H1 (cell line): ENCODE data around the gene PDE2A. TPM values are rescaled to one million over a fixed set of nuclear protein-coding genes. Genes with fewer than 3 reads are reported as not detected.

Experiments
- CBX5 ChIP-seq: fragments of 300-800, 300-1000 bp; sonication (generic); IDR thresholded peaks from 2 replicates; pipeline ENCODE4 v1.7.1; 2016; ENCODE audit warnings: antibody characterized with exemption, low read length, low read depth
- CBX8 ChIP-seq: fragments of 300-800, 300-1000 bp; sonication (generic); IDR thresholded peaks from 2 replicates; pipeline ENCODE4 v1.7.1; 2016; ENCODE audit warnings: low read depth, low read length, borderline replicate concordance
- CHD7 ChIP-seq: fragments of 300-600 bp; sonication (generic); IDR thresholded peaks from 2 replicates; pipeline ENCODE4 v1.7.1; 2012; ENCODE audit warnings: low read length, moderate library complexity, mild to moderate bottlenecking, inconsistent platforms; ENCODE audit not compliant: insufficient replicate concordance
- CTBP2 ChIP-seq: IDR thresholded peaks from 2 replicates; pipeline ENCODE4 v1.7.0; 2011; ENCODE audit warnings: borderline replicate concordance, mild to moderate bottlenecking, moderate library complexity, mixed read lengths, low read length; ENCODE audit not compliant: insufficient read depth, insufficient read length
- EP300 ChIP-seq, 2 experiments: IDR thresholded peaks; 1 replicate in 1 of 2; 2 replicates in 1 of 2; pipeline ENCODE4 v1.6.1; 2011 to 2012; ENCODE audit warnings: low read depth in 2 of 2, low read length in 2 of 2, mild to moderate bottlenecking in 2 of 2, borderline replicate concordance in 1 of 2, inconsistent platforms in 1 of 2, moderate library complexity in 1 of 2
- POLR2AphosphoS5 ChIP-seq: IDR thresholded peaks from 2 replicates; pipeline ENCODE4 v1.6.1; 2011; ENCODE audit warnings: low read depth, low read length
- SIRT6 ChIP-seq: IDR thresholded peaks from one replicate; pipeline ENCODE4 v1.7.1; 2012; ENCODE audit warnings: low read length, inconsistent platforms
- TEAD4 ChIP-seq: IDR thresholded peaks from 2 replicates; pipeline ENCODE4 v1.6.1; 2012; ENCODE audit warnings: low read depth, low read length, inconsistent platforms, mixed read lengths
- polyA plus RNA-seq, 7 experiments: library from polyadenylated mRNA; depleted of rRNA in 3 of 7; stranded (reverse) in 5 of 7; unstranded in 2 of 7; fragments of >200 nt in 5 of 7; fragments of 200-250 nt in 2 of 7; gene quantifications; 1 replicate in 5 of 7; 2 replicates in 1 of 7; 4 replicates in 1 of 7; pipeline versions ENCODE4 v1.2.1 to v1.2.3, GENCODE V29; 2011 to 2013; ENCODE audit warnings: missing spikeins in 2 of 7, mixed read lengths in 2 of 7
- total RNA-seq: library from RNA; stranded (reverse); fragmentation: NEBNext Ultra II Directional; extraction: Animal tissue kit (Norgen Biotek cat#: 25700); gene quantifications from 2 replicates; pipeline ENCODE4 v1.2.1, GENCODE V29; 2021

The PDE2A gene
- total and polyA plus RNA-seq, 2 of the 8 experiments (the other 6 are each of a cell fraction or from before 2014, with no cell fraction given): 3.4 to 7.1 TPM

- TF ChIP-seq CHD7 (no peak), SIRT6 (no peak), CTBP2 (no peak), CBX8 (no peak), TEAD4 (no peak), EP300 (IDR thresholded peaks at IDR 0.05; ENCODE audit: borderline replicate concordance in 1 of 2, low read depth in 2 of 2, low read length in 2 of 2) (no peak), CBX5 (no peak), POLR2AphosphoS5 (no peak)
Observed at GRCh38 chr11:72686639-72687220, 12.5 kb upstream of the PDE2A start (continued).
